ENCODE measurements around the gene MAP3K15. TPM values are rescaled to one million over a fixed set of nuclear protein-coding genes. Genes with fewer than 3 reads are reported as not detected.
"Not testable (repeated sequence)": the region's sequence is repeated elsewhere in the genome, so short reads cannot be mapped to it uniquely, and the experiment has no call there.

The MAP3K15 gene
- total RNA-seq, 2 experiments from 2014 or later, result 0.14 TPM; not detected in 1

DNA sequence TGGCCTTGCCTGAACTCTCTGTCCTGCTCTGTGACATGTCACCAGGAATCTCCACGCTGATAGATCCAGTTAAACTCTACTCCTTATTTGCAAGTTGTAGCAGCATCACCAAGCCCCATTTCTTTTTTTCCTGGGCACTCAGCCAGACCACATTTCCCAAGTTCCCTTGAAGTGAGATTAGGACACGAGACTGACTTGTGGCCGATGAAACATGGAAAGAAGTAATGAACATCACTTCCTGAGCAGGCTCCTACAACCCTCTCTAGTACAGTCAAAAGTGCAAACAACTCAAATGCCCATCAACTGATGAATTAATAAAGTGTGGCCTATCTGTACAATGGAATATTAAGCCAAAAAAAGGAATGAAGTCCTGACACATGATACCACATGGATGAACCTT is 74.6 kb downstream of the MAP3K15 start:
- Histone ChIP-seq H3K9me3 (ENCODE audit: control insufficient read depth in 1 of 2, insufficient read depth in 1 of 2, low read length in 2 of 2) (no peaks in the 10 kb centered on the region), H3K27me3 (ENCODE audit: control insufficient read depth in 1 of 2, insufficient read depth in 2 of 2, low read length in 2 of 2) (no peaks in the 10 kb centered on the region), H3K36me3 (ENCODE audit: insufficient read depth, low read length) (no peaks in the 10 kb centered on the region), H3K4me1 (ENCODE audit: insufficient read depth, low read length) (no peaks in the 10 kb centered on the region), H3K4me3 (ENCODE audit: low read length) (no peak overlapping the region), H3K27ac (ENCODE audit: low read depth in 1 of 2, low read length in 2 of 2) (no peak overlapping the region)
- H3K36me3 Mint-ChIP-seq (ENCODE audit: low read depth), result no peaks in the 10 kb centered on the region
- TF ChIP-seq, protein P1, sequence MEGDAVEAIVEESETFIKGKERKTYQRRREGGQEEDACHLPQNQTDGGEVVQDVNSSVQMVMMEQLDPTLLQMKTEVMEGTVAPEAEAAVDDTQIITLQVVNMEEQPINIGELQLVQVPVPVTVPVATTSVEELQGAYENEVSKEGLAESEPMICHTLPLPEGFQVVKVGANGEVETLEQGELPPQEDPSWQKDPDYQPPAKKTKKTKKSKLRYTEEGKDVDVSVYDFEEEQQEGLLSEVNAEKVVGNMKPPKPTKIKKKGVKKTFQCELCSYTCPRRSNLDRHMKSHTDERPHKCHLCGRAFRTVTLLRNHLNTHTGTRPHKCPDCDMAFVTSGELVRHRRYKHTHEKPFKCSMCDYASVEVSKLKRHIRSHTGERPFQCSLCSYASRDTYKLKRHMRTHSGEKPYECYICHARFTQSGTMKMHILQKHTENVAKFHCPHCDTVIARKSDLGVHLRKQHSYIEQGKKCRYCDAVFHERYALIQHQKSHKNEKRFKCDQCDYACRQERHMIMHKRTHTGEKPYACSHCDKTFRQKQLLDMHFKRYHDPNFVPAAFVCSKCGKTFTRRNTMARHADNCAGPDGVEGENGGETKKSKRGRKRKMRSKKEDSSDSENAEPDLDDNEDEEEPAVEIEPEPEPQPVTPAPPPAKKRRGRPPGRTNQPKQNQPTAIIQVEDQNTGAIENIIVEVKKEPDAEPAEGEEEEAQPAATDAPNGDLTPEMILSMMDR (IDR thresholded peaks at IDR 0.05), result no peak
- ATAC-seq (ENCODE audit: poor library complexity) (no peak), DNase-seq (no peak)
- H3K4me1 Mint-ChIP-seq (ENCODE audit: low read depth), result no peaks in the 10 kb centered on the region
- no peaks in the 10 kb centered on the region for H3K9me3 Mint-ChIP-seq
- H3K27me3 Mint-ChIP-seq, result peaks cover 5% of the 10 kb centered on the region
- no peak overlapping the region for H3K27ac Mint-ChIP-seq
- POLR2A ChIA-PET, result no interaction called here
- H3K4me3 Mint-ChIP-seq, result no peak overlapping the region
- CTCF ChIA-PET, result no interaction called here
- intact Hi-C loops (cut with DNase I, micrococcal nuclease), result no loop called here

DNA sequence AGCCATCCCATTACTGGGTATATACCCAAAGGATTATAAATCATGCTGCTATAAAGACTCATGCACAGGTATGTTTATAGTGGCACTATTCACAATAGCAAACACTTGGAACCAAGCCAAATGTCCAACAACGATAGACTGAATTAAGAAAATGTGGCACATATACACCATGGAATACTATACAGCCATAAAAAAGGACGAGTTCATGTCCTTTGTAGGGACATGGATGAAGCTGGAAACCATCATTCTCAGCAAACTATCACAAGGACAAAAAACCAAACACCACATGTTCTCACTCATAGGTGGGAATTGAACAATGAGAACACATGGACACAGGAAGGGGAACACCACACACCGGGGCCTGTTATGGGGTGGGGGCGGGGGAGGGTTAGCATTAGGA is 92.6 kb downstream of the MAP3K15 start:
- H3K4me3 Mint-ChIP-seq; H3K27me3 ChIP-seq (ENCODE audit: control insufficient read depth in 1 of 2, insufficient read depth in 2 of 2, low read length in 2 of 2); H3K4me1 Mint-ChIP-seq (ENCODE audit: low read depth); H3K4me1 ChIP-seq (ENCODE audit: insufficient read depth, low read length); POLR2A ChIA-PET; DNase-seq; H3K36me3 Mint-ChIP-seq (ENCODE audit: low read depth); H3K36me3 ChIP-seq (ENCODE audit: insufficient read depth, low read length); CTCF ChIA-PET; intact Hi-C loops (cut with DNase I, micrococcal nuclease); H3K27ac ChIP-seq (ENCODE audit: low read depth in 1 of 2, low read length in 2 of 2); H3K27me3 Mint-ChIP-seq; H3K9me3 Mint-ChIP-seq; H3K9me3 ChIP-seq (ENCODE audit: control insufficient read depth in 1 of 2, insufficient read depth in 1 of 2, low read length in 2 of 2); H3K4me3 ChIP-seq (ENCODE audit: low read length); H3K27ac Mint-ChIP-seq; ATAC-seq (ENCODE audit: poor library complexity): not testable (repeated sequence)

DNA sequence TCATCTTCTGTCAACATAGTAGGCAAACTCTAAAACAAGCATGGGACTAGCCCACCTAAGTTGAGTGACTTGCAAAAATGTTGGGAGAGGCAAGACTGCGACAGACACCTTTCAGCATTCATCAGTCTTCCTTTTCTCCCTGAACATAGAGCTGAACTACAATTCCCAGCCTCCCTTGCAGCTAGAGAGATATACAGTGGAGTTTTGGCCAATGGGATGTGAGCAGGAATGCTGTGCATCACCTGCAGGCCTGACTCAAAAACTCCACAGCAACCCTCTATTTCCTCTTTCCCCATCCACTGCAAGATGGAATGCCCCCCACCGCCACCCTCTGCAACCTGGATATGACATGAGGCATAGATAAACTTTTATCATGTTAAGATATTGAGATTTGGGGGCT is 105.0 kb downstream of the MAP3K15 start:
- intact Hi-C loops (cut with DNase I, micrococcal nuclease), result no loop called here
- Histone ChIP-seq H3K9me3 (ENCODE audit: control insufficient read depth in 1 of 2, insufficient read depth in 1 of 2, low read length in 2 of 2) (no peaks in the 10 kb centered on the region), H3K4me3 (ENCODE audit: low read length) (no peak overlapping the region), H3K36me3 (ENCODE audit: insufficient read depth, low read length) (no peaks in the 10 kb centered on the region), H3K27ac (ENCODE audit: low read depth in 1 of 2, low read length in 2 of 2) (no peak overlapping the region), H3K4me1 (ENCODE audit: insufficient read depth, low read length) (no peaks in the 10 kb centered on the region), H3K27me3 (ENCODE audit: control insufficient read depth in 1 of 2, insufficient read depth in 2 of 2, low read length in 2 of 2) (no peaks in the 10 kb centered on the region)
- TF ChIP-seq, protein P1 (IDR thresholded peaks at IDR 0.05), result no peak
- Mint-ChIP-seq H3K9me3 (no peaks in the 10 kb centered on the region), H3K36me3 (ENCODE audit: low read depth) (no peaks in the 10 kb centered on the region), H3K27me3 (peaks cover 9% of the 10 kb centered on the region), H3K27ac (no peak overlapping the region), H3K4me3 (no peak overlapping the region), H3K4me1 (ENCODE audit: low read depth) (no peaks in the 10 kb centered on the region)
- ChIA-PET POLR2A (no interaction called here), CTCF (no interaction called here)
- ATAC-seq (ENCODE audit: poor library complexity) (no peak), DNase-seq (no peak)

DNA sequence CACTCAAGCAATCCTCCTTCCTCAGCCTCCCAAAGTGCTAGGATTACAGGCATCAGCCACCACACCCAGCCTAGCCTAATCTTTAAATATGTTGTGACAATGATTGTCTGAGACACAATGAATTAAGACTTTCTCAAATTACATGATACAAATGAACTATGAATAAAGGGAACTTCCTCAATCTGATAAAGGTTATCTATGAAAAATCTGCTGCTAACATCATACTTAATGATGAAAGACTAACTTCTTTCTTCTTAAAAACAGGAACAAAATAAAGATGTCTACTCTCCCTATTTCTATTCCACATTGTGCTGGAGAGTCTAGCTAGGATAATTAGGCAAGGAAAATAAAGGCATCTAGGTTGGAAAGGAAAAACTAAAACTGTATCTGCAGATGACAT is 111.6 kb downstream of the MAP3K15 start:
- Mint-ChIP-seq H3K27ac (no peak overlapping the region), H3K4me1 (ENCODE audit: low read depth) (no peaks in the 10 kb centered on the region), H3K36me3 (ENCODE audit: low read depth) (no peaks in the 10 kb centered on the region), H3K4me3 (no peak overlapping the region), H3K27me3 (peaks cover 7% of the 10 kb centered on the region), H3K9me3 (no peaks in the 10 kb centered on the region)
- ChIA-PET CTCF (no interaction called here), POLR2A (no interaction called here)
- H3K4me1 ChIP-seq (ENCODE audit: insufficient read depth, low read length), result no peaks in the 10 kb centered on the region
- H3K9me3 ChIP-seq (ENCODE audit: control insufficient read depth in 1 of 2, insufficient read depth in 1 of 2, low read length in 2 of 2), result no peaks in the 10 kb centered on the region
- DNase-seq (no peak), ATAC-seq (ENCODE audit: poor library complexity) (no peak)
- no peak overlapping the region for H3K27ac ChIP-seq (ENCODE audit: low read depth in 1 of 2, low read length in 2 of 2)
- no peak overlapping the region for H3K4me3 ChIP-seq (ENCODE audit: low read length)
- TF ChIP-seq, protein P1 (IDR thresholded peaks at IDR 0.05), result no peak
- no peaks in the 10 kb centered on the region for H3K36me3 ChIP-seq (ENCODE audit: insufficient read depth, low read length)
- intact Hi-C loops (cut with DNase I, micrococcal nuclease), result no loop called here
- peaks cover 0 to 3% of the 10 kb centered on the region in 2 experiments for H3K27me3 ChIP-seq (ENCODE audit: control insufficient read depth in 1 of 2, insufficient read depth in 2 of 2, low read length in 2 of 2)
